ENCODE data around the gene MALL.
"Not testable (repeated sequence)": the region's sequence is repeated elsewhere in the genome, so short reads cannot be mapped to it uniquely, and the experiment has no call there.

- not testable (repeated sequence) for TF ChIP-seq TCF12 (IDR thresholded peaks at IDR 0.05); TCF12 (CRISPR knock-in tag; IDR thresholded peaks at IDR 0.05); ZNF274 (CRISPR knock-in tag; IDR thresholded peaks at IDR 0.05); U2AF2 (IDR thresholded peaks at IDR 0.05; ENCODE audit: low read depth, low read length); ZNF670 (CRISPR knock-in tag; IDR thresholded peaks at IDR 0.05; ENCODE audit: borderline replicate concordance); ZNF318 (CRISPR knock-in tag; IDR thresholded peaks at IDR 0.05)
- TF ChIP-seq, protein P1, sequence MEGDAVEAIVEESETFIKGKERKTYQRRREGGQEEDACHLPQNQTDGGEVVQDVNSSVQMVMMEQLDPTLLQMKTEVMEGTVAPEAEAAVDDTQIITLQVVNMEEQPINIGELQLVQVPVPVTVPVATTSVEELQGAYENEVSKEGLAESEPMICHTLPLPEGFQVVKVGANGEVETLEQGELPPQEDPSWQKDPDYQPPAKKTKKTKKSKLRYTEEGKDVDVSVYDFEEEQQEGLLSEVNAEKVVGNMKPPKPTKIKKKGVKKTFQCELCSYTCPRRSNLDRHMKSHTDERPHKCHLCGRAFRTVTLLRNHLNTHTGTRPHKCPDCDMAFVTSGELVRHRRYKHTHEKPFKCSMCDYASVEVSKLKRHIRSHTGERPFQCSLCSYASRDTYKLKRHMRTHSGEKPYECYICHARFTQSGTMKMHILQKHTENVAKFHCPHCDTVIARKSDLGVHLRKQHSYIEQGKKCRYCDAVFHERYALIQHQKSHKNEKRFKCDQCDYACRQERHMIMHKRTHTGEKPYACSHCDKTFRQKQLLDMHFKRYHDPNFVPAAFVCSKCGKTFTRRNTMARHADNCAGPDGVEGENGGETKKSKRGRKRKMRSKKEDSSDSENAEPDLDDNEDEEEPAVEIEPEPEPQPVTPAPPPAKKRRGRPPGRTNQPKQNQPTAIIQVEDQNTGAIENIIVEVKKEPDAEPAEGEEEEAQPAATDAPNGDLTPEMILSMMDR (CRISPR knock-in tag; IDR thresholded peaks at IDR 0.05), result not testable (repeated sequence)
These were observed 80.7 kb downstream of the MALL start for GRCh38 chr2:110034935-110035334.
